Endothelial cell of umbilical vein (primary cell): ENCODE data around the gene KIAA1217. TPM values are rescaled to one million over a fixed set of nuclear protein-coding genes. Genes with fewer than 3 reads are reported as not detected.
"Not testable (repeated sequence)": the region's sequence is repeated elsewhere in the genome, so short reads cannot be mapped to it uniquely, and the experiment has no call there.

Source experiments
- BruUV-seq: library from RNA; stranded (reverse); fragments of 400-500 nt; replicated peaks from 2 replicates; lab custom pipeline; 2021; lab: Mats Ljungman, UMichigan
- CTCF ChIA-PET: fragments of 300-600, 350-600 bp; sonication (Branson Sonifier 250); formaldehyde crosslinking; loops from one replicate; lab custom pipeline; 2021; ENCODE audit warnings: antibody characterized with exemption, inconsistent platforms; lab: Charles Lee
- POLR2A ChIA-PET: fragments of 300-600, 350-600 bp; sonication (Branson Sonifier 250); formaldehyde crosslinking; loops from one replicate; lab custom pipeline; 2021; ENCODE audit warnings: antibody characterized with exemption, inconsistent platforms; lab: Charles Lee
- DNase-seq: peaks from one replicate; pipeline ENCODE4 v3.0.0-alpha.2; 2011; ENCODE audit warnings: low read depth, low spot score
- FAIRE-seq: peaks from 2 replicates; lab custom pipeline; 2011; peaks lifted over from hg19 to GRCh38; lab: Jason Lieb, UNC
- H2AFZ ChIP-seq: 2 replicates; pipeline ENCODE4 v1.6.0; 2012; ENCODE audit warnings: low read depth, low read length, control low read depth, inconsistent platforms
- H3K27ac ChIP-seq: 2 replicates; pipeline ENCODE4 v1.5.1; 2011; ENCODE audit warnings: low read depth, mild to moderate bottlenecking, control low read depth, low read length, moderate library complexity; ENCODE audit not compliant: insufficient read depth
- H3K27me3 ChIP-seq, 2 experiments: 2 replicates each; pipeline versions ENCODE4 v1.6.0 to v1.6.1; 2011; ENCODE audit warnings: low read length in 2 of 2, mixed read lengths in 1 of 2; ENCODE audit not compliant: control insufficient read depth in 2 of 2, insufficient read depth in 2 of 2
- H3K36me3 ChIP-seq, 2 experiments: 2 replicates in 1 of 2; 3 replicates in 1 of 2; pipeline ENCODE4 v1.5.1; 2011; ENCODE audit warnings: low read length in 2 of 2, mild to moderate bottlenecking in 1 of 2, moderate library complexity in 1 of 2; ENCODE audit not compliant: control insufficient read depth in 2 of 2, insufficient read depth in 2 of 2; ENCODE audit errors: extremely low read depth in 1 of 2
- H3K4me1 ChIP-seq: 3 replicates; pipeline ENCODE4 v1.5.1; 2011; ENCODE audit warnings: mild to moderate bottlenecking, low read length; ENCODE audit not compliant: control insufficient read depth, insufficient read depth; ENCODE audit errors: extremely low read depth
- H3K4me2 ChIP-seq: 2 replicates; pipeline ENCODE4 v1.6.1; 2011; ENCODE audit warnings: low read length, control low read depth, mixed read lengths; ENCODE audit not compliant: insufficient read depth
- H3K4me3 ChIP-seq, 3 experiments: fragments of 200-600 bp in 1 of 3; sonication (generic), shearing (Covaris generic) in 1 of 3; replicated peaks in 1 of 3; 2 replicates each; pipeline ENCODE4 v1.5.1; 2011 to 2016; ENCODE audit warnings: control low read depth in 3 of 3, low read length in 3 of 3, mild to moderate bottlenecking in 2 of 3, inconsistent platforms in 1 of 3, low read depth in 1 of 3, moderate library complexity in 1 of 3; ENCODE audit not compliant: insufficient read depth in 1 of 3
- H3K79me2 ChIP-seq: 2 replicates; pipeline ENCODE4 v1.6.0; 2012; ENCODE audit warnings: low read length, inconsistent platforms; ENCODE audit not compliant: control insufficient read depth, insufficient read depth
- H3K9ac ChIP-seq: replicated peaks from 2 replicates; pipeline ENCODE3; 2011; ENCODE audit warnings: low read length, control low read depth; ENCODE audit not compliant: insufficient read depth; ENCODE audit errors: extremely low read depth
- H3K9me1 ChIP-seq: replicated peaks from 3 replicates; pipeline ENCODE4 v1.6.0; 2011; ENCODE audit warnings: mild to moderate bottlenecking, low read length; ENCODE audit not compliant: control insufficient read depth, insufficient read depth; ENCODE audit errors: extremely low read depth
- H3K9me3 ChIP-seq: replicated peaks from 2 replicates; pipeline ENCODE4 v1.5.1; 2012; ENCODE audit warnings: low read length, inconsistent platforms; ENCODE audit not compliant: control insufficient read depth, insufficient read depth
- H4K20me1 ChIP-seq: replicated peaks from 2 replicates; pipeline ENCODE3; 2011; ENCODE audit warnings: mild to moderate bottlenecking, low read length; ENCODE audit not compliant: control insufficient read depth, insufficient read depth; ENCODE audit errors: extremely low read depth
- EZH2 ChIP-seq: IDR thresholded peaks from 2 replicates; pipeline ENCODE4 v1.6.1; 2012; ENCODE audit warnings: borderline replicate concordance, low read depth, mild to moderate bottlenecking, moderate library complexity, low read length, inconsistent platforms; ENCODE audit not compliant: severe bottlenecking
- FOS ChIP-seq: IDR thresholded peaks from 2 replicates; pipeline ENCODE4 v1.6.1; 2011; ENCODE audit warnings: mild to moderate bottlenecking, low read length, moderate library complexity, borderline replicate concordance; ENCODE audit not compliant: insufficient read depth
- GATA2 ChIP-seq: IDR thresholded peaks from 2 replicates; pipeline ENCODE4 v1.7.0; 2011; ENCODE audit warnings: low read depth, mild to moderate bottlenecking, moderate library complexity, mixed read lengths, low read length; ENCODE audit not compliant: insufficient read length, insufficient read depth
- JUN ChIP-seq: IDR thresholded peaks from 2 replicates; pipeline ENCODE4 v1.6.1; 2011; ENCODE audit warnings: borderline replicate concordance, low read depth; ENCODE audit not compliant: insufficient read length, insufficient read depth
- MYC ChIP-seq: IDR thresholded peaks from one replicate; pipeline ENCODE4 v1.6.1; 2011; ENCODE audit warnings: mild to moderate bottlenecking, low read depth, low read length
- POLR2A ChIP-seq: IDR thresholded peaks from 2 replicates; pipeline ENCODE4 v1.6.1; 2012; ENCODE audit warnings: low read depth, mild to moderate bottlenecking, control low read depth, low read length
- POLR2AphosphoS5 ChIP-seq: IDR thresholded peaks from 2 replicates; pipeline ENCODE4 v1.6.1; 2012; ENCODE audit warnings: low read depth, mild to moderate bottlenecking, control low read depth, low read length, moderate library complexity; ENCODE audit not compliant: insufficient read depth
- dilution Hi-C: fragments of 300-500 bp; cut with MboI; formaldehyde crosslinking; loops from one replicate; pipeline ENCODE4 v1.15.0; 2019; ENCODE audit warnings: low sequenced_read_pairs; ENCODE audit not compliant: extremely low pct_ligation_motif_present
- intact Hi-C: fragments of 100-400 bp; cut with micrococcal nuclease; formaldehyde crosslinking; loops from one replicate; pipeline ENCODE4 v1.10.0; 2022
- polyA plus RNA-seq, 4 experiments: library from polyadenylated mRNA; depleted of rRNA in 3 of 4; stranded (reverse) in 3 of 4; unstranded in 1 of 4; fragments of >200 nt; gene quantifications; 2 replicates each; pipeline versions ENCODE4 v1.2.1 to v1.2.3, GENCODE V29; 2011 to 2012; ENCODE audit warnings: missing spikeins in 1 of 4
- total RNA-seq: library from RNA; stranded (reverse); gene quantifications from 2 replicates; pipeline ENCODE4 v1.2.3, GENCODE V29; 2021
- TF ChIP-seq, protein P1 (sequence below), 2 donors: IDR thresholded peaks; 1 replicate in 1 of 2; 2 replicates in 1 of 2; pipeline ENCODE4 v1.5.1; 2011; ENCODE audit warnings: low read length in 2 of 2, mild to moderate bottlenecking in 2 of 2, moderate library complexity in 2 of 2, control low read depth in 1 of 2, inconsistent platforms in 1 of 2, low read depth in 1 of 2; ENCODE audit not compliant: insufficient read depth in 1 of 2; ENCODE audit errors: extremely low read depth in 1 of 2
- TF ChIP-seq, protein P2 (sequence below): IDR thresholded peaks from 2 replicates; pipeline ENCODE4 v1.6.1; 2011; ENCODE audit not compliant: insufficient read depth, insufficient read length

The KIAA1217 gene
- total and polyA plus RNA-seq, 2 donors (not counting 3 experiments of a cell fraction or from before 2014, with no cell fraction given) = 0.83 to 10.3 TPM

DNA sequence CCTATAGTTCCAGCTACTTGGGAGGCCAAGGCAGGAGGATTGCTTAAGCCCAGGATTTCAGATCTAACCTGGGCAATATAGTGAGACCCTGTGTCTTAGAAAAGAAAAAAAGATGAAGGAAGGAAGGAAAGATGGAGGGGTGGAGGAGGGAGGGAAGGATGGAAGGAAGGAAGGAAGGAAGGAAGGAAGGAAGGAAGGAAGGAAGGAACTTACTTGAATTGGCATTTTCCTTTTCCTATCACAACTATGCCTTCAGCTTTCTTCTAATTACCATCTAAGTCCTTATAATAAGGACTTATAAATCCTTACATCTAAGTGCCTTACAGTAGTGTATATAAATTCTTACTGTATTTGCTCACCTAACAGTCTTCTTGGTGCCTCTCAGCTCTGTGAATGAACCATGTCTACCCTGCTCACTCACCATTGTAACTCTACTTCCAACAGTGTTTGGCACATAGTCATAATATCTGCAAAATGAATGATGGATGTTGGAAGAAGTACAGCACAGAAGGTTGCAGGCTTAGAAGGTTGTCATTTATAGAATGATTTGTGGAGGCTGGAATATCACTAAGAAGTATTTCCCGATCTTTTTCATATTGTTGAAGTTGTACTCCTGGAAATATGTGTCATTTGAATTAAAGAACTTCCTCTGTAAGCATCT lies 125.5 kb downstream of the KIAA1217 start:
- no TSS peak for BruUV-seq
- ChIA-PET POLR2A (no interaction called here), CTCF (no interaction called here)
- no peaks in the 10 kb centered on the region for H4K20me1 ChIP-seq
- no peak overlapping the region for H3K9ac ChIP-seq
- no peak overlapping the region for H2AFZ ChIP-seq
- intact Hi-C loops = no loop called here
- H3K9me1 ChIP-seq = no peaks in the 10 kb centered on the region
- FAIRE-seq = no peak
- dilution Hi-C loops = no loop called here
- no peak overlapping the region for H3K4me2 ChIP-seq
- H3K27me3 ChIP-seq = no peaks in the 10 kb centered on the region
- H3K4me1 ChIP-seq = no peaks in the 10 kb centered on the region
- no peak for DNase-seq
- H3K9me3 ChIP-seq = no peaks in the 10 kb centered on the region
- no peak overlapping the region for H3K27ac ChIP-seq
- TF ChIP-seq, protein P1, sequence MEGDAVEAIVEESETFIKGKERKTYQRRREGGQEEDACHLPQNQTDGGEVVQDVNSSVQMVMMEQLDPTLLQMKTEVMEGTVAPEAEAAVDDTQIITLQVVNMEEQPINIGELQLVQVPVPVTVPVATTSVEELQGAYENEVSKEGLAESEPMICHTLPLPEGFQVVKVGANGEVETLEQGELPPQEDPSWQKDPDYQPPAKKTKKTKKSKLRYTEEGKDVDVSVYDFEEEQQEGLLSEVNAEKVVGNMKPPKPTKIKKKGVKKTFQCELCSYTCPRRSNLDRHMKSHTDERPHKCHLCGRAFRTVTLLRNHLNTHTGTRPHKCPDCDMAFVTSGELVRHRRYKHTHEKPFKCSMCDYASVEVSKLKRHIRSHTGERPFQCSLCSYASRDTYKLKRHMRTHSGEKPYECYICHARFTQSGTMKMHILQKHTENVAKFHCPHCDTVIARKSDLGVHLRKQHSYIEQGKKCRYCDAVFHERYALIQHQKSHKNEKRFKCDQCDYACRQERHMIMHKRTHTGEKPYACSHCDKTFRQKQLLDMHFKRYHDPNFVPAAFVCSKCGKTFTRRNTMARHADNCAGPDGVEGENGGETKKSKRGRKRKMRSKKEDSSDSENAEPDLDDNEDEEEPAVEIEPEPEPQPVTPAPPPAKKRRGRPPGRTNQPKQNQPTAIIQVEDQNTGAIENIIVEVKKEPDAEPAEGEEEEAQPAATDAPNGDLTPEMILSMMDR (IDR thresholded peaks at IDR 0.05; ENCODE audit: extremely low read depth in 1 of 2, insufficient read depth in 1 of 2, low read depth in 1 of 2, low read length in 2 of 2) = no peak
- TF ChIP-seq POLR2AphosphoS5 (no peak), MYC (no peak), JUN (no peak), GATA2 (no peak), EZH2 (no peak), POLR2A (no peak), FOS (no peak)
- TF ChIP-seq, protein P2, sequence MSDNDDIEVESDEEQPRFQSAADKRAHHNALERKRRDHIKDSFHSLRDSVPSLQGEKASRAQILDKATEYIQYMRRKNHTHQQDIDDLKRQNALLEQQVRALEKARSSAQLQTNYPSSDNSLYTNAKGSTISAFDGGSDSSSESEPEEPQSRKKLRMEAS = no peak
- no peaks in the 10 kb centered on the region for H3K36me3 ChIP-seq
- H3K4me3 ChIP-seq = no peak overlapping the region
- no peaks in the 10 kb centered on the region for H3K79me2 ChIP-seq

- dilution Hi-C loops, H3K9ac ChIP-seq, H3K36me3 ChIP-seq, BruUV-seq, DNase-seq, FAIRE-seq, intact Hi-C loops, H3K4me1 ChIP-seq, H3K9me3 ChIP-seq, H3K4me2 ChIP-seq, H3K4me3 ChIP-seq, H3K79me2 ChIP-seq, POLR2A ChIA-PET, CTCF ChIA-PET, H3K9me1 ChIP-seq, H4K20me1 ChIP-seq, H2AFZ ChIP-seq, H3K27me3 ChIP-seq, H3K27ac ChIP-seq: not testable (repeated sequence)
Observed at GRCh38 chr10:24337723-24338122, 128.8 kb downstream of the KIAA1217 start.
